ENCODE data around the gene LIPC. TPM values are rescaled to one million over a fixed set of nuclear protein-coding genes. Genes with fewer than 3 reads are reported as not detected.
A peak's percentile ranks its signal among the peaks of the same experiment; 100 is the strongest.

The LIPC gene
- total RNA-seq, 2 experiments from 2014 or later, result 0.61 to 1.2 TPM

GRCh38 chr15:58438956-58439355 lies 7.2 kb downstream of the LIPC start:
- H3K4me3 Mint-ChIP-seq, result no peak overlapping the region
- intact Hi-C loops (cut with DNase I, micrococcal nuclease), result no loop called here
- H3K4me1 Mint-ChIP-seq (ENCODE audit: low read depth), result no peaks in the 10 kb centered on the region
- Histone ChIP-seq H3K36me3 (ENCODE audit: insufficient read depth, low read length) (no peaks in the 10 kb centered on the region), H3K9me3 (ENCODE audit: control insufficient read depth in 1 of 2, insufficient read depth in 1 of 2, low read length in 2 of 2) (no peaks in the 10 kb centered on the region), H3K4me1 (ENCODE audit: insufficient read depth, low read length) (no peaks in the 10 kb centered on the region), H3K27me3 (ENCODE audit: control insufficient read depth in 1 of 2, insufficient read depth in 2 of 2, low read length in 2 of 2) (no peaks in the 10 kb centered on the region), H3K4me3 (ENCODE audit: low read length) (no peak overlapping the region), H3K27ac (ENCODE audit: low read depth in 1 of 2, low read length in 2 of 2) (no peak overlapping the region)
- ChIA-PET POLR2A (no interaction called here), CTCF (no interaction called here)
- no peaks in the 10 kb centered on the region for H3K36me3 Mint-ChIP-seq (ENCODE audit: low read depth)
- no peaks in the 10 kb centered on the region for H3K9me3 Mint-ChIP-seq
- no peak overlapping the region for H3K27ac Mint-ChIP-seq
- no peaks in the 10 kb centered on the region for H3K27me3 Mint-ChIP-seq
- ATAC-seq (ENCODE audit: poor library complexity), result peak; percentile 39
- DNase-seq, result peak in 7 of 14 experiments; percentile 5 to 62 (median 42)
- TF ChIP-seq CTCF (IDR thresholded peaks at IDR 0.05), result peak; percentile 25

- Histone ChIP-seq H3K9me3 (ENCODE audit: control insufficient read depth in 1 of 2, insufficient read depth in 1 of 2, low read length in 2 of 2) (no peaks in the 10 kb centered on the region), H3K36me3 (ENCODE audit: insufficient read depth, low read length) (no peaks in the 10 kb centered on the region), H3K27me3 (ENCODE audit: control insufficient read depth in 1 of 2, insufficient read depth in 2 of 2, low read length in 2 of 2) (no peaks in the 10 kb centered on the region), H3K27ac (ENCODE audit: low read depth in 1 of 2, low read length in 2 of 2) (no peak overlapping the region), H3K4me3 (ENCODE audit: low read length) (no peak overlapping the region), H3K4me1 (ENCODE audit: insufficient read depth, low read length) (no peaks in the 10 kb centered on the region)
- intact Hi-C loops (cut with DNase I, micrococcal nuclease), result no loop called here
- Mint-ChIP-seq H3K36me3 (ENCODE audit: low read depth) (no peaks in the 10 kb centered on the region), H3K4me3 (no peak overlapping the region), H3K4me1 (ENCODE audit: low read depth) (no peaks in the 10 kb centered on the region), H3K9me3 (no peaks in the 10 kb centered on the region), H3K27ac (no peak overlapping the region), H3K27me3 (no peaks in the 10 kb centered on the region)
- DNase-seq, result no peak
- CTCF ChIA-PET, result no interaction called here
- no peak for ATAC-seq (ENCODE audit: poor library complexity)
- POLR2A ChIA-PET, result no interaction called here
- TF ChIP-seq CTCF (IDR thresholded peaks at IDR 0.05), result no peak
These were observed 8.5 kb downstream of the LIPC start for GRCh38 chr15:58440158-58440910.

- intact Hi-C loops (cut with DNase I, micrococcal nuclease), result no loop called here
- H3K27ac Mint-ChIP-seq, result no peak overlapping the region
- H3K36me3 ChIP-seq (ENCODE audit: insufficient read depth, low read length), result no peaks in the 10 kb centered on the region
- no peak for DNase-seq
- CTCF ChIA-PET, result no interaction called here
- H3K4me1 Mint-ChIP-seq (ENCODE audit: low read depth), result no peaks in the 10 kb centered on the region
- no peaks in the 10 kb centered on the region for H3K9me3 Mint-ChIP-seq
- TF ChIP-seq CTCF (IDR thresholded peaks at IDR 0.05), result no peak
- no peaks in the 10 kb centered on the region for H3K9me3 ChIP-seq (ENCODE audit: control insufficient read depth in 1 of 2, insufficient read depth in 1 of 2, low read length in 2 of 2)
- no peak overlapping the region for H3K4me3 Mint-ChIP-seq
- H3K4me3 ChIP-seq (ENCODE audit: low read length), result no peak overlapping the region
- no peaks in the 10 kb centered on the region for H3K27me3 Mint-ChIP-seq
- H3K4me1 ChIP-seq (ENCODE audit: insufficient read depth, low read length), result no peaks in the 10 kb centered on the region
- POLR2A ChIA-PET, result no interaction called here
- no peaks in the 10 kb centered on the region for H3K36me3 Mint-ChIP-seq (ENCODE audit: low read depth)
- ATAC-seq (ENCODE audit: poor library complexity), result no peak
- H3K27ac ChIP-seq (ENCODE audit: low read depth in 1 of 2, low read length in 2 of 2), result no peak overlapping the region
- H3K27me3 ChIP-seq (ENCODE audit: control insufficient read depth in 1 of 2, insufficient read depth in 2 of 2, low read length in 2 of 2), result no peaks in the 10 kb centered on the region
These were observed 9.1 kb downstream of the LIPC start for GRCh38 chr15:58440922-58441321.
